K562 (cell line): ENCODE data around the gene ZSWIM2. TPM values are rescaled to one million over a fixed set of nuclear protein-coding genes. Genes with fewer than 3 reads are reported as not detected.
A peak's percentile ranks its signal among the peaks of the same experiment; 100 is the strongest.

ENCODE experiments used
- ATAC-seq: fragments of 200-7000 bp; cut with Tn5 transposase; 3 replicates; pipeline ENCODE4 v1.9.1; 2020; ENCODE audit warnings: moderate library complexity
- BruUV-seq: library from RNA; stranded (reverse); fragments of 400-500 nt; replicated peaks from 2 replicates; lab custom pipeline; 2021; lab: Mats Ljungman, UMichigan
- CTCF ChIA-PET: fragments of 300-600 bp; formaldehyde crosslinking; extraction: SDS; loops from one replicate; lab custom pipeline; 2021; ENCODE audit warnings: low intra/inter-chr PET ratio; lab: Yijun Ruan, JAX
- POLR2A ChIA-PET: fragments of 300-600, 350-650 bp; sonication (Branson Sonifier 250); formaldehyde crosslinking; extraction: SDS; loops from one replicate; lab custom pipeline; 2021; ENCODE audit warnings: antibody characterized with exemption, inconsistent platforms; lab: Yijun Ruan, JAX
- DNase-seq, 4 experiments: peaks; one replicate each; pipeline versions ENCODE4 v3.0.0 to v3.0.0-alpha.2; 2011 to 2018; ENCODE audit warnings: low spot score in 3 of 4, mixed read lengths in 3 of 4; ENCODE audit errors: extremely low read depth in 1 of 4
- FAIRE-seq: peaks from 2 replicates; lab custom pipeline; 2011; peaks lifted over from hg19 to GRCh38; lab: Jason Lieb, UNC
- H2AFZ ChIP-seq: 2 replicates; pipeline ENCODE4 v1.6.0; 2011; ENCODE audit warnings: low read depth, low read length, control low read depth, inconsistent platforms
- H3K27ac ChIP-seq: fragments of 200-600 bp; 3 replicates; pipeline ENCODE4 v1.8.0; 2011; ENCODE audit warnings: low read depth, mild to moderate bottlenecking, control low read depth, inconsistent platforms, low read length, moderate library complexity, mixed read lengths; ENCODE audit errors: extremely low read depth
- H3K27me3 ChIP-seq, 2 experiments: fragments of 300-600 bp in 1 of 2; 2 replicates in 1 of 2; 3 replicates in 1 of 2; pipeline versions ENCODE4 v1.6.0 to v1.8.0; 2011; ENCODE audit warnings: inconsistent platforms in 2 of 2, low read length in 2 of 2, mild to moderate bottlenecking in 1 of 2, mixed read lengths in 1 of 2, moderate library complexity in 1 of 2; ENCODE audit not compliant: control insufficient read depth in 2 of 2, insufficient read depth in 2 of 2
- H3K36me3 ChIP-seq: fragments of 300-600 bp; 3 replicates; pipeline ENCODE4 v1.8.0; 2011; ENCODE audit warnings: mild to moderate bottlenecking, low read length, inconsistent platforms; ENCODE audit not compliant: control insufficient read depth, insufficient read depth
- H3K4me1 ChIP-seq, 2 experiments: fragments of 200-600 bp in 1 of 2; replicated peaks in 1 of 2; 2 replicates in 1 of 2; 3 replicates in 1 of 2; pipeline versions ENCODE4 v1.5.1 to v1.8.0; 2011; ENCODE audit warnings: inconsistent platforms in 2 of 2, low read length in 2 of 2, mild to moderate bottlenecking in 1 of 2, mixed read lengths in 1 of 2, moderate library complexity in 1 of 2; ENCODE audit not compliant: control insufficient read depth in 2 of 2, insufficient read depth in 2 of 2
- H3K4me2 ChIP-seq: 2 replicates; pipeline ENCODE4 v1.6.1; 2011; ENCODE audit warnings: low read length, control low read depth, inconsistent platforms, mixed read lengths; ENCODE audit not compliant: insufficient read depth
- H3K4me3 ChIP-seq: fragments of 200-600 bp; sonication (generic), shearing (Covaris generic); 2 replicates; pipeline ENCODE4 v1.5.1; 2016; ENCODE audit warnings: control low read depth, inconsistent platforms
- H3K79me2 ChIP-seq: fragments of 200-600 bp; 3 replicates; pipeline ENCODE4 v1.8.0; 2011; ENCODE audit warnings: low read length, inconsistent platforms; ENCODE audit not compliant: control insufficient read depth, insufficient read depth
- H3K9ac ChIP-seq, 2 experiments: 2 replicates each; pipeline versions ENCODE4 v1.6.0 to v1.6.1; 2011; ENCODE audit warnings: low read depth in 2 of 2, low read length in 2 of 2, control low read depth in 1 of 2, inconsistent platforms in 1 of 2, mild to moderate bottlenecking in 1 of 2, mixed read lengths in 1 of 2; ENCODE audit not compliant: insufficient read depth in 1 of 2
- H3K9me1 ChIP-seq: one replicate; pipeline ENCODE4 v1.6.0; 2011; ENCODE audit warnings: inconsistent platforms, mild to moderate bottlenecking, low read length, moderate library complexity; ENCODE audit not compliant: control insufficient read depth, insufficient read depth
- H3K9me3 ChIP-seq: replicated peaks from 2 replicates; pipeline ENCODE4 v1.5.1; 2011; ENCODE audit warnings: low read depth, low read length, inconsistent platforms; ENCODE audit not compliant: control insufficient read depth, insufficient read depth
- H4K20me1 ChIP-seq: replicated peaks from 2 replicates; pipeline ENCODE4 v1.6.1; 2011; ENCODE audit warnings: low read length, inconsistent platforms, mixed read lengths; ENCODE audit not compliant: control insufficient read depth, insufficient read depth
- CBX3 ChIP-seq, 2 experiments: IDR thresholded peaks; 1 replicate in 1 of 2; 2 replicates in 1 of 2; pipeline ENCODE4 v1.6.1; 2012; ENCODE audit warnings: inconsistent platforms in 2 of 2, low read length in 2 of 2, borderline replicate concordance in 1 of 2, control low read depth in 1 of 2
- CBX5 ChIP-seq: IDR thresholded peaks from 2 replicates; pipeline ENCODE4 v1.6.1; 2014; ENCODE audit warnings: low read depth, borderline replicate concordance
- ETV5 ChIP-seq: sonication (generic); formaldehyde crosslinking; IDR thresholded peaks from 2 replicates; pipeline ENCODE4 v1.4.0; 2020; ENCODE audit warnings: low read depth, mild to moderate bottlenecking, missing genetic modification reagents
- HMG20A ChIP-seq: fragments of 450-650 bp; formaldehyde crosslinking; conservative IDR thresholded peaks from 2 replicates; pipeline ENCODE4 v1.4.0; 2020; ENCODE audit warnings: mild to moderate bottlenecking, mixed read lengths
- SMAD4 ChIP-seq: fragments of 250-450 bp; sonication (Bioruptor Pico); conservative IDR thresholded peaks from 2 replicates; pipeline ENCODE4 v1.8.0; 2021; ENCODE audit warnings: inconsistent platforms, mild to moderate bottlenecking, moderate library complexity
- ZBTB7A ChIP-seq: IDR thresholded peaks from 2 replicates; pipeline ENCODE4 v1.6.1; 2011; ENCODE audit warnings: low read depth, mild to moderate bottlenecking, low read length, moderate library complexity, borderline replicate concordance; ENCODE audit not compliant: control insufficient read depth
- ZNF174 ChIP-seq: fragments of 250-450 bp; sonication (Bioruptor Pico); IDR thresholded peaks from 2 replicates; pipeline ENCODE4 v1.4.0; 2020; ENCODE audit warnings: mild to moderate bottlenecking
- ZNF324 ChIP-seq: fragments of 250-450 bp; sonication (Bioruptor Pico); IDR thresholded peaks from 2 replicates; pipeline ENCODE4 v1.4.0; 2020; ENCODE audit warnings: mild to moderate bottlenecking
- ZNF699 ChIP-seq: fragments of 250-450 bp; sonication (Bioruptor Pico); IDR thresholded peaks from 2 replicates; pipeline ENCODE4 v1.8.0; 2021; ENCODE audit warnings: mild to moderate bottlenecking, moderate library complexity; ENCODE audit not compliant: insufficient replicate concordance
- ZNF75A ChIP-seq: fragments of 450-650 bp; formaldehyde crosslinking; IDR thresholded peaks from 2 replicates; pipeline ENCODE4 v1.4.0; 2020; ENCODE audit warnings: mild to moderate bottlenecking
- in situ Hi-C: fragments of 300-500 bp; cut with MboI; formaldehyde crosslinking; loops from 4 replicates; pipeline ENCODE4 v1.15.0; 2018; ENCODE audit warnings: inconsistent platforms, mixed read lengths
- intact Hi-C: fragments of 100-400 bp; cut with micrococcal nuclease; formaldehyde crosslinking; loops from 2 replicates; pipeline ENCODE4 v1.14.2; 2022
- polyA plus RNA-seq, 8 experiments: library from polyadenylated mRNA; depleted of rRNA in 4 of 8; stranded (reverse) in 5 of 8; unstranded in 3 of 8; fragments of >200 nt; fragmentation: Nextera tagmentation in 2 of 8; fragmentation: Illumina TruSeq in 1 of 8; extraction: Ambion mirVana in 2 of 8; extraction: Trizol in 1 of 8; gene quantifications; 2 replicates each; pipeline versions ENCODE4 v1.2.1 to v1.2.3, GENCODE V29; 2011 to 2014; ENCODE audit warnings: inconsistent platforms in 1 of 8, missing spikeins in 1 of 8
- total RNA-seq, 7 experiments: library from RNA; depleted of rRNA in 6 of 7; stranded (reverse); fragments of >200 nt in 6 of 7; fragmentation: Illumina TruSeq in 2 of 7; extraction: Trizol in 2 of 7; gene quantifications; 2 replicates each; pipeline versions ENCODE4 v1.2.1 to v1.2.3, GENCODE V29; 2011 to 2021; ENCODE audit warnings: low replicate concordance in 1 of 7

Gene ZSWIM2
- total and polyA plus RNA-seq, 9 of the 15 experiments (the other 6 are each of a cell fraction or from before 2014, with no cell fraction given) = not detected

DNA sequence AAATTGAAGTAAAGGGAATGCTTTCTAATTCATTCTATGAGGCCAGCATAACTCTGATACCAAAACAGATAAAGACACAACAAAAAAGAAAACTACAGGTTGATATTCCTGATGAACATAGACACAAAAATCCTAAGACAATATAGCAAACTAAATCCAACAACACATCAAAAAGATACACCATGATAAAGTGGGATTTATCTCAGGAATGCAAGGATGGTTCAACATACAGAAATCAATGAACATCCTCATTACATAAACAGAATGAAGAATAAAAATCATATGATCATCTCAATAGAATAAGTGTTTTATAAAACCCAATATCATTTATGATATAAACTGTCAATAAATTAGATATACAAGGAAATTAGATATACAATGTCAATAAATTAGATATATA is 65.7 kb downstream of the ZSWIM2 start:
- Histone ChIP-seq H3K79me2 (no peaks in the 10 kb centered on the region), H3K9me1 (no peaks in the 10 kb centered on the region), H3K4me2 (no peak overlapping the region), H4K20me1 (no peaks in the 10 kb centered on the region), H3K27me3 (no peaks in the 10 kb centered on the region), H3K9ac (no peak overlapping the region), H3K27ac (no peak overlapping the region), H2AFZ (no peak overlapping the region), H3K9me3 (no peaks in the 10 kb centered on the region), H3K36me3 (no peaks in the 10 kb centered on the region), H3K4me1 (no peaks in the 10 kb centered on the region), H3K4me3 (no peak overlapping the region)
- TF ChIP-seq HMG20A (CRISPR knock-in tag) (no peak), ZNF699 (CRISPR knock-in tag) (no peak), CBX5 (0 out of 2 replicates have a peak, but pooled peaks have one; percentile 17), ZBTB7A (no peak), ZNF324 (CRISPR knock-in tag) (peak; percentile 93), ETV5 (no peak), ZNF75A (no peak), SMAD4 (CRISPR knock-in tag) (no peak), CBX3 (IDR thresholded peaks at IDR 0.05; ENCODE audit: borderline replicate concordance in 1 of 2, low read length in 2 of 2) (peak in 1 of 2 experiments; percentile 50; a peak in 1 of 3 replicates), ZNF174 (CRISPR knock-in tag) (no peak)
- no TSS peak for BruUV-seq
- ChIA-PET CTCF (no interaction called here), POLR2A (no interaction called here)
- ATAC-seq (no peak), DNase-seq (no peak), FAIRE-seq (no peak)
- in situ Hi-C loops = no loop called here
- intact Hi-C loops = no loop called here
